Stimulated activated CD8-positive, alpha-beta memory T cell treated with anti-CD3 and anti-CD28 coated beads, Interleukin-4, amount 100 ng/mL, for 1 hour (primary cell): ENCODE results near the gene GAB2.
"Not testable (repeated sequence)": the region's sequence is repeated elsewhere in the genome, so short reads cannot be mapped to it uniquely, and the experiment has no call there.

Source experiments
- DNase-seq, 2 donors: peaks; one replicate each; pipeline ENCODE4 v3.0.0-alpha.2; 2020; ENCODE audit warnings: low read depth in 2 of 2, low spot score in 1 of 2

Gene GAB2

GRCh38 chr11:78314762-78315161, 102.9 kb downstream of the GAB2 start:
- DNase-seq: no peak

- DNase-seq: no peak
Measured at GRCh38 chr11:78313898-78314297, 103.7 kb downstream of the GAB2 start.

- DNase-seq: no peak
Measured at GRCh38 chr11:78313181-78313795, 104.3 kb downstream of the GAB2 start.

GRCh38 chr11:78312712-78313111, 104.9 kb downstream of the GAB2 start:
- DNase-seq: no peak

- no peak for DNase-seq
Measured at GRCh38 chr11:78311702-78312371, 105.8 kb downstream of the GAB2 start.

- DNase-seq: no peak
Measured at GRCh38 chr11:78310500-78310909, 107.1 kb downstream of the GAB2 start.

GRCh38 chr11:78304201-78304600, 113.4 kb downstream of the GAB2 start:
- no peak for DNase-seq

GRCh38 chr11:78300108-78300839, 117.3 kb downstream of the GAB2 start:
- no peak for DNase-seq

GRCh38 chr11:78299000-78299710, 118.5 kb downstream of the GAB2 start:
- no peak for DNase-seq

GRCh38 chr11:78298291-78298771, 119.3 kb downstream of the GAB2 start:
- no peak for DNase-seq

GRCh38 chr11:78295991-78296930, 121.4 kb downstream of the GAB2 start:
- DNase-seq: no peak

- no peak for DNase-seq
Measured at GRCh38 chr11:78295347-78295746, 122.3 kb downstream of the GAB2 start.

- DNase-seq: not testable (repeated sequence)
Measured at GRCh38 chr11:78294100-78294499, 123.5 kb downstream of the GAB2 start.

- no peak for DNase-seq
Measured at GRCh38 chr11:78293536-78293935, 124.1 kb downstream of the GAB2 start.

GRCh38 chr11:78292109-78292803, 125.4 kb downstream of the GAB2 start:
- DNase-seq: no peak

GRCh38 chr11:78291503-78292108, 126.0 kb downstream of the GAB2 start:
- no peak for DNase-seq

- DNase-seq: no peak
Measured at GRCh38 chr11:78290293-78291176, 127.1 kb downstream of the GAB2 start.

- no peak for DNase-seq
Measured at GRCh38 chr11:78289552-78290292, 127.9 kb downstream of the GAB2 start.
